Stimulated activated CD4-positive, alpha-beta T cell treated with anti-CD3 and anti-CD28 coated beads, Interleukin-1b, Interleukin-23, amount 100 ng/mL, for 24 hours (primary cell): ENCODE measurements around the gene PIK3CD.

Experiments
- DNase-seq, 4 experiments: peaks; one replicate each; pipeline ENCODE4 v3.0.0-alpha.2; 2020; ENCODE audit warnings: low read depth in 4 of 4, low spot score in 1 of 4

The PIK3CD gene

GRCh38 chr1:9717193-9718005 is 65.9 kb downstream of the PIK3CD start:
- peak; percentile 48 to 74 (median 61) for DNase-seq

DNA sequence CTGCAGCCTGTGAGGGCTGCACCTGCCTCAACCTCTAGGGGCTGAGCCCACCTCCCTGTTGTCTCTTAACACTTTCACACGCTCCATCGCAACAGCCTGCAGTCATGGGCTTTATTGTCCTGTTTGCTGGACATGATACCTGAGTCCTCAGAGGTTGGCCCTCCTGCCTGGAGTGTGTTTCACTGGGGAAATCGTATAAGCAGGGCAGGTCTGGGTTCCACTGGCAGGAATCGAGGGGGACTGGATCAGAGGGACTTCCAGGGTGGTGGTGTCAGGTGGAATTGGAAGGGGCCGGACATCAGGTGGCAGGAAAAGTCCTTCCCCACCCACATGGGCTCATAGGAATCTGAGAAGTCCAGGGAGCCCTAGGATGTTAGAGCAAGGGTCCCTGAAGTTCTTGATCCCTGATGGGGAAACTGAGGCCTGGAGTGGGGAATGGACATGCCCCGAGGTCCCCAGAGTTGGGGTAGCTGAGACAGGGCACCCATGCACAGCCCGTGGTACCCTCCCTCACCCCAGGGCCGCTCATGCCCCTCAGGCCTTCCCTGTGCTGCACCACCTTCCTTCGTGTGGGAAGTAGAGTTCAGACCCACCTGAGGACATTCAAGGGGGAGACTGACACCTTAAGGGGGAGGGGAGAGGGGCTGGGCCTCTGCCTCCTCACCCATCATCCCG is 66.6 kb downstream of the PIK3CD start:
- no peak for DNase-seq

DNA sequence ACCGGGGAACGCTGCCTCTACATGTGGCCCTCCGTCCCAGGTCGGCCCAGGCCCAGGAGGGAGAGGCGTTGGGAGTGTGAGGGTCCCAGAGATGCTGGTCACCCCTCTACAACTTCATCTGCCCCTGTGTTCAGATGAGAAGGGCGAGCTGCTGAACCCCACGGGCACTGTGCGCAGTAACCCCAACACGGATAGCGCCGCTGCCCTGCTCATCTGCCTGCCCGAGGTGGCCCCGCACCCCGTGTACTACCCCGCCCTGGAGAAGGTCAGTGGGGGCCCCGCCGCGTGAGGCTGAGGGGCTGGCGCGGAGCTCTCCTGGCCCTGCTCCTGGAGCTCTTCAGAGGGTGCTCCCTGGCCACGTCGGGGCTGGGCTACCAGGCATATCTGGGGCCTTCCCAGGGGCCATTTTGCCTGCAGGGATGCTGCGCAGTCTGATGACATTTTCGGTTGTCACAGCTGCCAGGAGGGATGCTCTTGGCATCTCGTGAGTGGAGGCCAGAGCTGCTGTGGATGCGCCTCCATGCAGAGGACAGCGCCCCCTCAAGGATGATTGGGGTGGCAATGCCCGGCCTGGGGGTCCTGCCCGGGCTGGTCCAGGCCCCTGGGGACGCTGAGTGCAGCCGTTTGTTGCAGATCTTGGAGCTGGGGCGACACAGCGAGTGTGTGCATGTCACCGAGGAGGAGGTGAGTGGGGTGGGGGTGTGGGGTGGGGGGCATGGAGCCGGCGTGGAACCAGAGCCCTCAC is 68.6 kb downstream of the PIK3CD start:
- no peak for DNase-seq

DNA sequence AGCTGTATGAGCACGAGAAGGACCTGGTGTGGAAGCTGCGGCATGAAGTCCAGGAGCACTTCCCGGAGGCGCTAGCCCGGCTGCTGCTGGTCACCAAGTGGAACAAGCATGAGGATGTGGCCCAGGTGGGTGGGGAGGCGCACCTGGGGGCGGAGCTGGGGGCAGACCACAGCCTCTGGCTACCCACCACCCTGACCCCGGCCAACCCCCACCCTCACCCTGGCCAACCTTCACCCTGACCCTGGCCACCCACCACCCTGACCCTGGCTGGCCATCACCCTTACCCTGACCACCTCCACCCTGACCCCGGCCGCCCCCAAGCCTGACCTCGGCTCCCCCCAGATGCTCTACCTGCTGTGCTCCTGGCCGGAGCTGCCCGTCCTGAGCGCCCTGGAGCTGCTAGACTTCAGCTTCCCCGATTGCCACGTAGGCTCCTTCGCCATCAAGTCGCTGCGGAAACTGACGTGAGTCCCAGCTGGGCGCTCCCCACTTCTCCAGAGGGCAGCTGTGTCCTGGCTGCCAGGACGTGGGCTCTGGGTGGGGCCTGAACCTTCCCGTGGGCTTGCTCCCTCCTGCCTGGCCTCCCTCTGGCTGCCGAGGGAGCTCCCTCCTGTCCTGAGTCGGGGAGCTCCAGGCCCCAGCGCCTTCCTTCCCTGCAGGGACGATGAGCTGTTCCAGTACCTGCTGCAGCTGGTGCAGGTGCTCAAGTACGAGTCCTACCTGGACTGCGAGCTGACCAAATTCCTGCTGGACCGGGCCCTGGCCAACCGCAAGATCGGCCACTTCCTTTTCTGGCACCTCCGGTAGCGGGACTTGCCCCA is 69.5 kb downstream of the PIK3CD start:
- no peak for DNase-seq

DNA sequence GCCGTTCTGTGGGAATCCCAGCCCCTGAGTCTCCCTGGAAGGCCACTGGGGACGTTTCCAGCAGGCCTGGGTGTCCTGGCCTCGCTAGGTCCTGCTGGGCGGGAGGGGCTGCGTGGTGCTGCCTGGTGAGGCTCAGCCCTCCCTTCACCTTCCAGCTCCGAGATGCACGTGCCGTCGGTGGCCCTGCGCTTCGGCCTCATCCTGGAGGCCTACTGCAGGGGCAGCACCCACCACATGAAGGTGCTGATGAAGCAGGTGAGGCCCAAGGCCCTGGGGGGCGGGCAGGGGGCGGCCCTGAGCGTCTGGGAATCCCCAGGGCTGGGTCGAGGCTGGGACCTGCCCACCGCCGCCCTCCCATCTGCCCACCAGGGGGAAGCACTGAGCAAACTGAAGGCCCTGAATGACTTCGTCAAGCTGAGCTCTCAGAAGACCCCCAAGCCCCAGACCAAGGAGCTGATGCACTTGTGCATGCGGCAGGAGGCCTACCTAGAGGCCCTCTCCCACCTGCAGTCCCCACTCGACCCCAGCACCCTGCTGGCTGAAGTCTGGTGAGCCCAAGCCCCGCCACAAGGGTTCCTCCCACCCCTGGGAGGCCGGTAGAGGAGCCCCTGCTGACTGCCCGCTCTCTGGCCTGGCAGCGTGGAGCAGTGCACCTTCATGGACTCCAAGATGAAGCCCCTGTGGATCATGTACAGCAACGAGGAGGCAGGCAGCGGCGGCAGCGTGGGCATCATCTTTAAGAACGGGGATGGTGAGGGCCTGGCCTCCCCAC is 70.3 kb downstream of the PIK3CD start:
- peak; percentile 59 to 71 (median 64) for DNase-seq

DNA sequence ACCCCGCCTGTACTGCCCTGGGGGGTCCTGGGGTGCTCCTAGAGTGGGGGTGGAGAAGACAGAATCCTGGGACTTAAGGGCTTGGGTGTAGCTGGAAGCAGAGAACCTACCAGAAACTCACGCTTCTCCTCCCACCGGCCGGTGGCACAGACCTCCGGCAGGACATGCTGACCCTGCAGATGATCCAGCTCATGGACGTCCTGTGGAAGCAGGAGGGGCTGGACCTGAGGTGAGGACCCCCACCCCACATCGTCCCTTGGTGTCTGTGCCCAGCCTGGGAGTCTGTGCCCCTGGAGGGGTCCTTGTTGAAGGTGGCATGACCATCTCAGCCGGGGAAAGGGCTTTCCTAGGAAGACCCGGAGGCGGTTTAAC is 70.8 kb downstream of the PIK3CD start:
- no peak for DNase-seq

DNA sequence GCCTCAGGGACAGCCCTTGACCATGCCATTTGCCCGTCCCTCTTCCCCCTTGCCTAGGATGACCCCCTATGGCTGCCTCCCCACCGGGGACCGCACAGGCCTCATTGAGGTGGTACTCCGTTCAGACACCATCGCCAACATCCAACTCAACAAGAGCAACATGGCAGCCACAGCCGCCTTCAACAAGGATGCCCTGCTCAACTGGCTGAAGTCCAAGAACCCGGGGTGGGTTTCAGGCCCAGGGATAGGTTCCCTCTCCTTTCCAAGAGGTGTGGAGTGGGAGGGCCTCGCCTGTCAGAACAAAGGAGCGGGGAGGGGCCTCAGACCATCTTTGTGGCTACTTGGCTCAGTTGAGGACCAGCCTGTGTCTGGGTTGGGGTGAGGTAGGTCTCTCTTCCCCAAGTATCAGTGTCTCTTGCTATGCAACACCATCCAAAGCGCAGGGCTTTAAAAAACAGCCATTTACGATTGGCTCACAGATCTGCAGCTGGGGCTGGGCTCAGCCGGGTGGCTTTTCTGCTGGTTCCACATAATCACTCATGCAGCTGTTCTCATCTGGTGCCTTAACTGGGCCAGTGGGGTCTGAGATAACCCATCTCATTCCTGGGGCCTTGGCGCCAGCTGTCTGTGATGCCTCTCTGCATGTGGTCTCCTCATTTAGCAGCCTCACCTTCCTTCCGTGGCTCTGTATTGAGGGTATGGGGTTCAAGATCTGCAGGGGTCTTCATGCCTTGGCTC is 71.7 kb downstream of the PIK3CD start:
- DNase-seq, result no peak

- no peak for DNase-seq
Observed at GRCh38 chr1:9723926-9724325, 72.4 kb downstream of the PIK3CD start.

DNA sequence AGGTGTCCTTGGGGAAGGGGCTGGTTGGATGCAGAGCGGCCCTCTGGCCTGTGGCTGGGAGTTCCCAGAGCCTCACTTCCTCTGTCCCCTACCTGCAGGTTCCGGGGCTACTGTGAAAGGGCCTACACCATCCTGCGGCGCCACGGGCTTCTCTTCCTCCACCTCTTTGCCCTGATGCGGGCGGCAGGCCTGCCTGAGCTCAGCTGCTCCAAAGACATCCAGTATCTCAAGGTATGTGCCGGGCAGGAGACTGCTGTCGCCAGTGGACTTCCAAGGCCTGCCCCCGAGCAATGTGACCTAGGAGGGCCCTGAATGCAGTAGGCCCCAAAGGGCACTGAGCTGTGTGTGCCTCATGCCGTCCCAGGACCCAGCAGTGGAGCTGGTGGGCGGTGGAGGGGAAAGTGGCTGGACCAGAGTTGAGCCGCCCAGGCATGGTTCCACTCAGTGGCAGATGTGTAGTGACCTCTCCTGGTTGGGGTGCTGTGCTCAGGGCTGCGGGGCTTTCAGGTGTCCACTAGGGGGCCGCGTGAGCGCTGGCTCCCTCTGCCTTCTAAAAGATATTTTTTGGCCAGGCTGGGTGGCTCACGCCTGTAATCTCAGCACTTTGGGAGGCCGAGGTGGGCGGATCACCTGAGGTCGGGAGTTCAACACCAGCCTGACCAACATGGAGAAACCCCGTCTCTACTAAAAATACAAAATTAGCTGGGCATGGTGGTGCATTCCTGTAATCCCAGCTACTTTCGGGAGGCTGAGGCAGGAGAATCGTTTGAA is 73.4 kb downstream of the PIK3CD start:
- peak in 2 of 4 experiments; percentile 57 to 58 for DNase-seq

DNA sequence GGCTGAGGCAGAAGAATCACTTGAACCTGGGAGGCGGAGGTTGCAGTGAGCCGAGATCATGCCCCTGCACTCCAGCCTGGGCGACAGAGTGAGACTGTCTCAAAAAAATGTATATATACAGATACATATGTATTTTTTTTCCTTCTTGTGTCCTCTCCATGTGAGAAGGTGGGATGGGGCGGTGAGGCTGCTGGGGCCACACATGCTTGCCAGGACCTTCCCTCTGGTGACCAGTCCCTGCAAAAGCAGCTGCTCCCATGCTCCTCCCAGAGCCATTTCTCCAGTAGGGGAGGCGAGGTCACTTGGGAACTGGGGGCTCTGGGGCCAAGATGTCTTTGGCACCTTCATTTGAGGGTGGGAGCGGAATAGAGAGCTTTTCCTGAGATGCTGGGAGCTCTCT is 74.9 kb downstream of the PIK3CD start:
- no peak for DNase-seq

DNA sequence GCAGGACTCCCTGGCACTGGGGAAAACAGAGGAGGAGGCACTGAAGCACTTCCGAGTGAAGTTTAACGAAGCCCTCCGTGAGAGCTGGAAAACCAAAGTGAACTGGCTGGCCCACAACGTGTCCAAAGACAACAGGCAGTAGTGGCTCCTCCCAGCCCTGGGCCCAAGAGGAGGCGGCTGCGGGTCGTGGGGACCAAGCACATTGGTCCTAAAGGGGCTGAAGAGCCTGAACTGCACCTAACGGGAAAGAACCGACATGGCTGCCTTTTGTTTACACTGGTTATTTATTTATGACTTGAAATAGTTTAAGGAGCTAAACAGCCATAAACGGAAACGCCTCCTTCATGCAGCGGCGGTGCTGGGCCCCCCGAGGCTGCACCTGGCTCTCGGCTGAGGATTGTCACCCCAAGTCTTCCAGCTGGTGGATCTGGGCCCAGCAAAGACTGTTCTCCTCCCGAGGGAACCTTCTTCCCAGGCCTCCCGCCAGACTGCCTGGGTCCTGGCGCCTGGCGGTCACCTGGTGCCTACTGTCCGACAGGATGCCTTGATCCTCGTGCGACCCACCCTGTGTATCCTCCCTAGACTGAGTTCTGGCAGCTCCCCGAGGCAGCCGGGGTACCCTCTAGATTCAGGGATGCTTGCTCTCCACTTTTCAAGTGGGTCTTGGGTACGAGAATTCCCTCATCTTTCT is 75.5 kb downstream of the PIK3CD start:
- DNase-seq, result no peak

DNA sequence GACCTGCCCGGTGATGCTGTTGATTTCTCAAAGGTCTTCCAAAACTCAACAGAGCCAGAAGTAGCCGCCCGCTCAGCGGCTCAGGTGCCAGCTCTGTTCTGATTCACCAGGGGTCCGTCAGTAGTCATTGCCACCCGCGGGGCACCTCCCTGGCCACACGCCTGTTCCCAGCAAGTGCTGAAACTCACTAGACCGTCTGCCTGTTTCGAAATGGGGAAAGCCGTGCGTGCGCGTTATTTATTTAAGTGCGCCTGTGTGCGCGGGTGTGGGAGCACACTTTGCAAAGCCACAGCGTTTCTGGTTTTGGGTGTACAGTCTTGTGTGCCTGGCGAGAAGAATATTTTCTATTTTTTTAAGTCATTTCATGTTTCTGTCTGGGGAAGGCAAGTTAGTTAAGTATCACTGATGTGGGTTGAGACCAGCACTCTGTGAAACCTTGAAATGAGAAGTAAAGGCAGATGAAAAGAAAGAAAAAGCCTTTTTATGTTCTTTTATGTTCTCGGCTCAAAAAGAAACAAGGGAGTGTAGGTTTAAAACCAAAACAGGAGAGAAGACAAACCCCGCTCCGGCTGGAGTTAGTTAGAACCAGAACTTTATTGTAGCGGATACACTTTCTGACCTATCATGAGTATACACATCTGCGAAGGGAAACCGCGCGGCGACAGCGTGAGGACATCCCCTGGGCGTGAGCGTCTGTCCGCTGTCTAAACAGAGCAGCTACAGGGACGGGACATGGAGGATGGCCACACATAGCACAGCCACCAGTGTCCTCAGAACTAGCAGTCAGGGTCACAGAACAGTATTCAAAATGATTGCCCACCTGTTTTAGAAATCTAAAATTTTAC is 77.1 kb downstream of the PIK3CD start:
- DNase-seq, result peak in 2 of 4 experiments; percentile 52

DNA sequence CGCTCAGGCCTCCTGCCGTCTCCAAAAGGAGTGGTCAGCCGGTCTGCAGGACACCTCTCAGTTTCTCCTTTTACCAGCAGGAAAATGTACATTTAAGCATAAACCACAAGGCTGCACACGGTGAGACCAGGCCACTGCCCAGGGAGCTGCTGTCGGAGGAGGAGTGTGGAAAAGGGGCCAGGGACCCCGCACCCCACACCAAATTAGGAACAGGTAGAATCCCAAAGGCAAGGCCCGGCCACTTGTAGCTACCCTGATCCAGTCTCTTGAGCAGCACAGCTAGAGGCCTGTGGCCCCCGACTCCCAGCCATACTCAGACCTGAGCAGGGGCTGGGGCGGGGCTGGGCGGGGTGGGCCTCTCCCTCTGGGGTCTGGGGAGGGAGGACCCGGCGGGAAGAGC is 78.0 kb downstream of the PIK3CD start:
- no peak for DNase-seq

DNA sequence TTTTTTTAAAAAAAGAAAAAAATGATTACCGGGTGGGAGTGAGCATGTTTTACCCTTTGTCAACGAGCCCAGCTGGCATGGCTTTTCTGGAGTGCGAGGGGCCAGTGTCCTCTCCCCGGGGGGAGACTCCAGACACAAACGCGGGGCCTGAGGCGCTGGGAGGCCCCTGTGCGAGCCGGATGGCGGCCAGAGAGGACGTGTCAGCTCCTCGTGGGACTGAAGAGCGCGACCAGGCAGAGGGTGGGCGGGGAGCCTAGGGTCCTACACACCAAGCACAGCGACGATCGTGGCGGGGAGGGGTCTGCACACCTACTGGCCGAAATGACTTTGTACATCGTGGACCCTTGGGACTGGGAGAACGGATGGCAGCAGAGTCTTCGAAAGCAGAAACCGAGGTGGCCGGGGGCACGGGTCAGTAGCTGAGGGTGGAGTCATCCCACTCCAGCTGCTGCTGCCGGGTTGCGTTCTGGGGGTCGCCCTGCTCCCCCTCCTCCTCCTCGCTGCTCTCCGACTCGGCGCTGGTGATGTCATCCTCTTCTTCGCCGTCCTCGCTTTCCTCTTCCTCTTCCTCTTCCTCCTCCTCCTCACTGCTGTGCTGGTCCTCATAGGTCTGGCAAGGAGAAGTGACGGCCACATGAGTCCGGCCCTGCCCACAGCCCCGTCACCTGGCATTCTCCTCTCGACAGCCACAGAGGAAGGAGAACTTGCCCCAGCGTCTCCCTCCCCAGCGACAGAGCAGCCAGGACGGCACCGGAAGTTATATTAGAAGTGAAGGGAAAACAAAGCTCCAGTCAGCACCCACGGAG is 78.8 kb downstream of the PIK3CD start:
- no peak for DNase-seq

- DNase-seq, result no peak
Observed at GRCh38 chr1:9731051-9731537, 79.6 kb downstream of the PIK3CD start.

- no peak for DNase-seq
Observed at GRCh38 chr1:9731561-9731960, 80.0 kb downstream of the PIK3CD start.
